Fibroblast of skin of right quadriceps (primary cell): Measurements from ENCODE around the gene PASD1.
"Not testable (repeated sequence)": the region's sequence is repeated elsewhere in the genome, so short reads cannot be mapped to it uniquely, and the experiment has no call there.

ENCODE experiments used
- DNase-seq: peaks from one replicate; pipeline ENCODE4 v3.0.0-alpha.2; 2013

The PASD1 gene

DNA sequence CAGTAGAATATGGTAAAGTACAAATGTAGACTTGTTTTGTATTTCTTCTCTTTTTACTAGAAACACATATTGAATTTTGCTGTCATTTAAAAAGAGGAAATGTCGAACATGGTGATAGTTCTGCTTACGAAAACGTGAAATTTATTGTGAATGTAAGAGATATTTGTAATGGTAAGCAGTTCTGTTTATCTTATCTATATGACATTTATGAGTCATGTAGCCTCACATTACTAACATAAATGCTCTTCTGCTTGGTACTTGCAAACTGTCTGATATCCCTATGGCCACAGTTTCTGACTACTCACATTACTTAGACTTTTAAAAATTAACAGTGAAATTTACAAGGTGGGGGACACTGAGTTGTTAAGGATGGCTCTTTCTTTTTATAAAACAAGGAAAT is 57.9 kb downstream of the PASD1 start:
- no peak for DNase-seq

DNA sequence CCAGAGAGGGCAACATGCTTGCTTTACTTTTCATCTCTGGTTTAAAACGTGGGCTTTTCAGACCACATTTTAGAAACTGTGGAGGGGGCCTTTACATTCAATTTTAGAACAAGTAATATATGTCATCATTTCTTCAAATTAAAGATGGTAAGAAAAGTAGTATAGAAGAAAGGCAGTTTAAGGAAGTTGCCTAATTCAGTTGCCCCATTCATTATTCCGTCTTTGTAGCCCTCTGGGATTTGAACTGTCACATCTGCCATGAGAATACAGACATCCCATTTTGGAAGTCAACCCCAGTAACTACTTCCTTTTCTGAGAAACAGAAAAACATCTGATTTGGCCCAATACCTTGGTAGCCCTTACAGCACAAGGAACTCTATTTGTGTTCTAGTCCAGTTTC is 61.2 kb downstream of the PASD1 start:
- DNase-seq: no peak

DNA sequence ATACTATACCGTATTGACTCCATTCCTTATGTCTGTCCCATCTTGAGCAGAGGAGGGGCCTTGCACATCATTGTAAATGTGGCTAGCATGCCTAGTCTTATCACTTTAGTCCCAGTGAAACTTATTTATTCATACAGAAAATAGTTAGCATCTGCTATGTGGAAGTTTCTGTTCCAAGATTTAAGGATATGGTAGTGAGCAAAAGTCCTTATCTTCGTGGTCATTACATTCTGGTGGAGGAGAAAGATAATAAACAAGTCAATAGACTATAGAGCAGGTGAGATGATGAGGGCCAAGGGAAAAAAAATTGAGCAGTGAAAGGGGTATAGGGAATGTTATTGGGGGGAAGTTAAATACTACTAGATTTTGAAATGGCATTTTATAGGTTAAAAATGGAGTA is 68.3 kb downstream of the PASD1 start:
- no peak for DNase-seq

DNA sequence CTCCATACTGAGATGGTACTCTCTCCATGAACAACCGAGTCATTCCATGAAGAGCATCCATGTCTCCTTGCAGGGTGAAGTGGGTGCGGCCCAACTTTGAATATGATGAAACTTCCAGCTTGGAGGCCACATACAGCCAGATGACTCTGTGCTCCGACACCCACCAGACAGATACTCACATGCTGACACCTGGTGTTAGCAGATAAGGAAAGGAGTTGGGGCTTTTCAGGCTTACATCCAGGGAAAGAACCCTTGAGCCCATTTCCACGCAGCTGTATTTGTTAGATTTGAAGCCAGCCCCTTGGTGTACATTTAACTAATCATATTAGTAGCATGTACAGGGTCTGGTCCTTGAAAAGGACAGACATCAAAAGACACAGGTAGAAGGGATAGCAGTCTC is 69.7 kb downstream of the PASD1 start:
- DNase-seq: no peak

DNA sequence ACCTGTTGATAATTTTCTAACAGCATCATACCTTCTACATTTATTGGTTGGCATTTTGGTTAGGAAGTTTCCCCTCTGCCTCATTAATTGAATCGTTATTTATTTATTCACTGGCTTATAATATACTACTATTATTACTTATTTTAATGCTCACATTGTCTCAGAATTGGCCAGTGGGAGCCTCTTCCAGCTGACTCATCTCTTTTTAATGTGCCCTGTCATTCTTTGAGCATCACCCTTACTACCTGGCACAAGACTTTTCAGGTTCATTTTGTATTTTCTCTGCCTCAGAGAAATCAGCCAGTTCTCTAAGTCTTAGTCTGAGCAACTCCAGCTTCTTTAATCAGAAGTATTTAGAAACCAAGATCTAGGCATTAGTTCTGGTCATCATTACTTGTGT is 71.5 kb downstream of the PASD1 start:
- DNase-seq: no peak

DNA sequence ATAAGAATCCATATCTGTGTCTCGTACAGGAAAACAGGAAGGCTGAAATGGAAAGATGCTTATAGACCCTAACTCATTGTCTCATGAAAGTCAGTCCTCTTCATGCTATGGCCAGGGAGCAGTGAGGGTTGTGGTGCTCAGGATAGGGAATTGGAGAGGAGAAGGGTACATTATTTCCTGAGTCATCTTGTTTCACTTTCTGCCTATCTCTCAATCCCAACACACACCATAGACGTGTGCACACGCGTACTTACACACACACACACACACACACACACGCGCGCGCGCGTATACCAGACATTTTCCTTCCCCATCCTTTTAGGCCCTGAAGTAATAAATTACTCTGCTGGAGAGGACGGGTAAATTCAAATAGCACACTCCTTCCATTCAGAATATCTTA is 78.1 kb downstream of the PASD1 start:
- DNase-seq: no peak

DNA sequence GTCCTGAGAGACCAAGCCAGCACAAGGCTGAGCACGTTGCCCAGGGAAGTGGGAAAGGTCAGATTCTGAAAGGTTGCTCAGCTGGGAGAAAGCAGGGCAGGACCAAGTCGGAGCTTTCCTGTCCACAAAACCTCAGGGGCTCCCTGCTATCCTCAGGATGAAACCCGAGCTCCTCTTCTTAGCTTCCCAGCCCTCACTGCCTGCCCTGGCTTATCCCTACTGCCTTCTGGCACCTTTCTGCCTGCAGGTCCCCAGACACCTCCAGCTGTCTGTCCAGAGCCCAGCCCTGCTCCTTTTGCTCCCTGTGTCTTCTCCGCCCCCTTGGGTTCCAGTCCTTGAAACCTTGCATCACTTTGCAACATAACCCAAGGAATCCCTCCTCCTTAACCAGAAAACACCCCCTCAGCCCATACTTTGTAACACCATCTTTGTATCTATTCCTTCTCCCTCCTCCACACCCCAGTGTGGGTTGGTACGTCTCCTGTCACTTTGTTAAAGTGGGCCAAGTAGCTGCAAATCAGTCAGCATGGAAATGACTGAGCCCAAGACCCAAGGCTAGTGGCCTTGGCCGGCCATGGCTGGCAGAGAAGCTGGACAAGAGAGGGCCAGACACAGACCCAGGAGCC is 111.8 kb downstream of the PASD1 start:
- DNase-seq: no peak

DNA sequence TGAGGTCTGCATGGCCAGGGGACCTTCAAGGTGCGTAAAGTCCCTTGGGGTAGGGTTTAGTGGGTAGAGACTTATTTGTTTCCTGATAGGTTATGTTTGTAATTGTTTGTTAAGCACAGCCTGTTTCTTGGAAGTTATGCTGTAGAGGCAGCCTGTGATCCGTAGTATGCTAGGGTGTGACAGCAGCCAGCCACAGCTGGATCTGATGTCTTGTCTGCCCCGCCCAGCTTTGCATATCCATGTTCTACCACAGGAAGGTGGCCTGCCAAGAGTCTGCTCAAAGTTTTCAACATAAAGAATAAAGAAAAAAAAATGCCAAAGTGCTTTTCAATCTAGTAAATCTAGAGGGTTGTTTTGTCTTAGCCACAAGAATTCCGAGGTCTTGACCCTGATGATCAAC is 112.7 kb downstream of the PASD1 start:
- no peak for DNase-seq

DNA sequence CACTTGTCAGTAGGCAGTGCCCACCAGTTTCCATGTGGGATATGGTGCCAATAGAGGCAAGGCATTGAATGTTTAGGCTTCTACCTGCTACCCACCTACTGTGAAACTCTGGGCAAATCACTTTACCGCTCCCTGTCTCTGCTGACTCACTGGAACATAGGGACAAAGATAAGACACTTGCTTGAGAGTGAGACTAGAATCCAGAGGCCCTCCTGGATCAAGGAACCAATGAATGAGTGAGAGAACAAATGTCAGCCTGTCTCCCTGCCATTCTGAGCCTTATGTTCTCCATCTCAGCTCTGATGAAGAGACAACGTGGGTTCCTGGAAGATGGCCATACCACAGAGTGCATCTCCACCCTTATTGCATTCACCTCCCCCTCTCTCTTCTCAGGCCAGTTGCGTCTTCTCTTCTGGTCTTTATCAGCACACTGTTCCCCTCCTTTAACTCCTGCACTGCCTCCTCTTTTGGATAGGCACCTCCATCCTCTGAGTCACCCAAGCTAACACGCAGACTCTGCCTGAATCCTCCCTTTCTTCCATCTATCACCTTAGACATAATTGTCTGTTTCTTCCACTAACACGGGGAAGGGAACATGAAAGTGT is 116.4 kb downstream of the PASD1 start:
- DNase-seq: no peak

DNA sequence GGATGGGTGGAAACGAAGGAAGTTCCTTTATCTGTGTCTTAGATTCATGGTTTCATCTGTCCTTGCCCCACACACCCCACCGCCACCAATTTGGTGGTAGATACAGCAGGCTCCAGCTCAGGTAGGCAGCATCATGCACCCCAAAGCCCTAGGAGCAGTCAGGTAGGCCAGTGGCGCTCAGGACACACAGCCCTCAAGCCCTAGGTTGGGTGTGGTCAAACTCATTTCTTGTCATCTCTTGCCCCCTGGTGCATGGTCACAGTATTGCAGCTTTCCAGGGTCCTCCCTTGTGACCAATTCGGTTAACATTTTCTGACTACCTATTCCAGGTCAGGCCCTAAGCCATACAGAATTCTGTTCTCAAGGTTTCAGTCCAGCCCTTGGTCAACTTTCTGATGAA is 117.3 kb downstream of the PASD1 start:
- DNase-seq: peak; percentile 2

DNA sequence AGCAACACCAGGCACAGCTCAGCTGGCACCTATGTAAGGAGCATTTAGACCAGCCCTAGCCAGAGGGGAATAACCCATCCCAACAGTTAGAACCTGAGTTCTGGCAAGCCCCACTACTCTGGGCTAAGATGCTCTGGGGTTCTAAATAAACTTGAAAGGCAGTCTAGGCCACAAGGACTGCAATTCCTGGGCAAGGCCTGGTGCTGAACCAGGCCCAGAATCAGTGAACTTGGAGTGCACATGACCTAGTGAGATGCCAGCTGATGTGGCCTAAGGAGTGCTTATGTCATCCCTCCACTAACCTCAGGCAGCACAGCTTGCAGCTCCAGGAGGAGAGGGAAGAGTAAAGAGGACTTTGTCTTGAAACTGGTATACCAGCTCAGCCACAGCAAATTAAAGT is 124.2 kb downstream of the PASD1 start:
- no peak for DNase-seq

DNA sequence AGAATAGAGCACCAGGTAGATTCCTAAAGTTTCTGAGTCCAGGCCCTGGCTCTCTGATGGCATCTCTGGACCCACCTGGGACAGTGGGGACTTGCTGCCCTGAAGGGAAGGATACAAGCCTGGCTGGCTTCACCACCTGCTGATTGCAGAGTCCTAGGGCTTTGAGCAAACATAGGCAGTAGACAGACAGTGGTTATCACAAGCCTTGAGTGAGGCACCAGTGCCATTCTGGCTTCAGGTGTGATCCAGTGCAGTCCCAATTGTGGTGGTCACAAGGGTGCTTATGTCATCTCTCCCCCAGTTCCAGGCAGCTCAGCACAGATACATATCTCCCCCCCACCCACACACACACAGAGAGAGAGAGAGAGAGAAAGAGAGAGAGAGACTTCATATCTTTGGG is 125.2 kb downstream of the PASD1 start:
- no peak for DNase-seq

DNA sequence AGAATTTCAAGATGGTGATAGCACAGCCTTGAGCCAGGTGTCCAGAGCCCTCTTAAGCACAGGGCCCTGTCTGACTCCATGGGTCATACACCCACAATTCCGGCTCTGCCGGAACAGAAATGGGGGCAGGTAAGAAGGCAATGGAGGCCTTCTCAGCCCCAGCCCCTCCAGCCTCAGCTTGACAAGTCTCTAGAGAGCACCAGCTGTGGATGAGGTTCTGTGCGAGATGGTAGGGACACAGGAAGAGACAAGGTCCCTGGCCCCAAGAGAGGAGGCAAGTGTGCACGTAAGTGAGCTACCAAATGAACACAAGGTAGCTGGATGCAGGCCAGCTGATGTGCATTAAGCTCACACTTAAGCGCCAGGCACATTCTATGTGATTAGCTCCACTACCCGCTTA is 129.3 kb downstream of the PASD1 start:
- DNase-seq: no peak

DNA sequence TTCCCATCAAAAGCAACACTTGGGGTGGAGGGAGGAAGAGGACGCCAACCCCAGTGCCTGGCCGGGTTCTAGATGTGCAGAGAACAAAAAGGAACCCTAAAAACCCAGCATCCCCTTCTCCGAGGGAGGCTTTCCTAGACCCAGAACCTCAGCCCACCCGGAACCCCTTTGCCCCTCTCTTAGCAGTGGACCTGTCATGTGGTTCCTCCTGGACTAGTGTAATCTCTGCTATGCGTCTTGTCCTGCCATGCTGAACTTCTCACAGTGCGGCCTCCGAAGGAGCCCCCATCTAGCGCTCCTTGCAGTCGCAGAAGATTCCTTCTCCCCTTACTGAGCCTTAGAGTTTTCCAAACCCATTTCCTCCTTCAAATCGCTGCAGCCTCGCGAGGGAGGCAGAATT is 130.6 kb downstream of the PASD1 start:
- no peak for DNase-seq

DNA sequence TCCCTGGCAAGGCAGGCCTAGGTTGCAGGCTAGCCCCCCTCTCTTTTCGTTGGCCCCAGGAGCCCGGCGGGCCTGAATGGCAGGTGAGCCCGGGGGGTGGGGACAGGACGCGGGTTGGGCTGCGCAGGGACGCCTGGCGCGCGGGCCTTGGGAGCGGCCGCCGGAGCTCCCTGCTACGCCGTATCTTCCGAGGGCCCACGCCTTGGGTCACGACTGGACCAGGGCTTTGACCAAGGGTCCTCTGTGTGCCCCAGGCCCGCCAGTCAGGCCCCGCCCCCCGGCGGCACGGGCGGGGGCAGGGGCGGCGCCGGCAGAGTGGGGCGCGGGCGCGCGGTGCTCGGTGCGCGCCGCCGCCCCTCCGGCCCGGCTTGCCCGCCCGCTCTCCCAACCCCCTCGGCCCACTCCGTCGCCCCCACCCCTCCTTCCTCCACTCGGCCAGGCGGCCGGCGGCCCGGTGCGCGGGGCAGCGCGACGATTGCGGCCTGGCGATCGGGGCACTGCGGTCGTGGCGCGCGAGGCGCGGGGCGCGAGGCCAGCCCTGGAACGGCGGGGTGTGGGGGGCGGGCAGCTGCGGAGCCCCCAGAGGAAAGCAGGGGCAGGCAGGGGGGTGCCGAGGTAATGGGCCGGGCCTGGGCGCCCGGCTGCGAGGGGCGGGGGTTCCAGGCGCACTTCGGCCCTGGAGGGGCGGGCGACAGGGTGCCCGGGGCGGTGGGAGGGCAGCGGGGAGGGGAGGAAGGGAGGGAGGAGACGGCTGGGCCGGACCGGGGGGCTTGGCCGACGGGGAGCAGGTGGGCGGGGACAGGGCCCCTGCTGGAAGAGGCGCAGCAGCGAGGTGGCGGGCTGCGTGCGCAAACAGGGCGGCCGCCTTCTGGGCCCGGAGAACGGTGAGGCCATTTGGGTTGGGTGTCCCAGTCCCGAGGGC is 131.4 kb downstream of the PASD1 start, which contains the start of gene PRRG3:
Gene PRRG3, plus strand, starts transcription at position 798 of the 922 bp plus-strand sequence. CDS start 3,357 bp downstream, outside the sequence.
- DNase-seq: no peak

DNA sequence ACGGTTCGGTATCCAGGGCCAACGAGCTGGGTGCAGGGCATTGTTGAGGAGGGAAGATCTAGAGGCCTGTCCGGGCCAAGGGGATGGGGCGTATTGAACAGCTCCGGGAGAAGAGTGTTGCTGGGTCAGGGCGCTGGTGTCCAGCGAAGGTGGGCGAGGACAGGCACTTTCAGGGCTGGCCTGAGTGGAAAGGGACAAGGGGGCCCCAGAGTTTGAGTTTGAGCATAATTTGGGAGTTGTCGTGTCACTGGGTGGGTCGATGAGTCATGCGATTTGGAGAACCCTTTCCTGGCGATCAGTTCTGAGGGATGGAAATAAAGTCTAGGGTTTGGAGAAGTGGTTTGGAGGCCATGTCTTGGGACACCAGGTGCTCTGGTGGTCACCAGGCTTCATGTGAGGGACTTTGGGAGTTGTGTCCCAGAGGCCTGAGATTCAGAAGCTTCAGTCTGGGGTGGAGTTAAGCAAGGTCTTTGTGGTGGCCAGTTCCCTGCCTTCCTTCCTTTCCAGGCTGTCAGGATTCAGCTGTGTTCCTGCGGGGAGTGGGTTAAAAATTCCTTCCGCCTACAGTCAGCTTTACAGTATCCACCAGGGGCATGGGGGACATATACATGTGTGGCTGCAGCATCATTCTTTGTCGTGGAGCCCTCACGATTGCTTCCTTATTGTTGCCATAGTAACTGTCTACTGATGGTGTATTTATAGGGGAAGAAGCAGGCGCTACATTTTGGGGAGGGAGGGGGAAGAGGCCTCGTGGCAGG is 132.3 kb downstream of the PASD1 start:
- DNase-seq: no peak

DNA sequence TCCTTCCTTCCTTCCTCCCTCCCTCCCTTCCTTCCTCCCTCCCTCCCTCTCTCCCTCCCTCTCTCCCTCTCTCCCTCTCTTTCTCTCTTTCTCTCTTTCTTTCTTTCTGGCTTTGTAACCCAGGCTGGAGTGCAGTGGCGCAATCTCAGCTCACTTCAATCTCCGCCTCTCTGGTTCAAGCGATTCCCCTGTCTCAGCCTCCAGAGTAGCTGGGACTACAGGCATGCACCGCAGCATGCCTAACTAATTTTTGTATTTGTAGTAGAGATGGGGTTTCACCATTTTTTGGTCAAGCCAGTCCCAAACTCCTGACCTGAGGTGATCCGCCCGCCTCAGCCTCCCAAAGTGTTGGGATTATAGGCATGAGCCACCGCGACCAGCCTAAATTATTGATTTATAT is 133.6 kb downstream of the PASD1 start:
- not testable (repeated sequence) for DNase-seq

DNA sequence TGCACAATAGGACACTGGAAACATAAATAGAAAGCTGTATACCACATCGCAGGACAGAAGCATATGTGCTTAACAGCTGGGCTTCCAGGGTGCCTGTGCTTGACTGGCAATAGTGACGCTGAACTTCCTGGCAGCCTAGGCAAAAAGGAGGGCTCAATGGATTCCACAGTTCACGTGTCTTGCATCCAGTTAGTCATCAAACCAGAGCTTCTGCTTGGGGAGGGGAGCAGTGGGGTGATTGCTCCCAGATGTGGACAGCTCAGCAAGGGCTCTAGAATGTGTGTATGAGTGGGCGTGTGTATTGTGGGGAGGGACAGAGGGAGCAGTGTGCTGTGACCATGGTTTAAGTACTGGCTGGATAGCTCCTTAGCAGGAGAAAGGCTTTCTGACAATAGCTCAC is 134.0 kb downstream of the PASD1 start:
- peak; percentile 91 for DNase-seq

DNA sequence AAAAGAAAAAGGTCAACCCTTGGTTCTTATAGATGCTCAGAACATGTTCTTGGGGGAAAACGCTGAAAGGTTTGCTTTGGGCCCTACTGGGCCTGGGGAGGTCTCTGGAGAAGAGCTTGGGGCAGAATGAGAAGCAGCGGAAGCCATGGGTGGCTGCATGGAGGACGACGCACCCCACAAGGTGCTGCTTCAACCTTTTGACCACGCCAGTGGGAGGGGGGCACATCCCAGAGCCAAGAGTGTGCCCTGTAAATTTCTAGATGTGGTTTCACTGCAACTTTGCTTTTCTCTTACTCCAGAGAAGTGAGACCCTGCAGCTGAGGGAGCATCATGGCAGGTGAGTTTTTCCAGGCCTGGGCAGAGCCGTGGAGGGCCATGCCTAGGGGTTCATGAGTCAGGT is 135.0 kb downstream of the PASD1 start:
- DNase-seq: no peak

DNA sequence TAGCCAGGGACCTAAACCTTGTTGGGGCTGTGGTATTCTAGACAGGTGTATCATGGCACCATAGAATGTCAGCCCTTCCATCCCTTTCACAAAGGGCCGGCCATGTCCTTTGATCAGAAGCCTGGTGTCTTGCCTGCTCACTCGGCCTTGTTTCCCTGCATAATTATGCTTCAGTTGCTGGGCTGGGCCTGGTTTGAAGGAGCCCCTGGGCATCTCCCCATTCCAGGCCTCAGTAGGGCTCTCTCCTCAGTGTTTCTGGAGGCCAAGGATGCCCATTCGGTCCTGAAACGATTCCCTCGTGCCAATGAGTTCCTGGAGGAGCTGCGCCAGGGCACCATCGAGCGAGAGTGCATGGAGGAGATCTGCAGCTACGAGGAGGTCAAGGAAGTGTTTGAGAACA is 136.3 kb downstream of the PASD1 start:
- no peak for DNase-seq

DNA sequence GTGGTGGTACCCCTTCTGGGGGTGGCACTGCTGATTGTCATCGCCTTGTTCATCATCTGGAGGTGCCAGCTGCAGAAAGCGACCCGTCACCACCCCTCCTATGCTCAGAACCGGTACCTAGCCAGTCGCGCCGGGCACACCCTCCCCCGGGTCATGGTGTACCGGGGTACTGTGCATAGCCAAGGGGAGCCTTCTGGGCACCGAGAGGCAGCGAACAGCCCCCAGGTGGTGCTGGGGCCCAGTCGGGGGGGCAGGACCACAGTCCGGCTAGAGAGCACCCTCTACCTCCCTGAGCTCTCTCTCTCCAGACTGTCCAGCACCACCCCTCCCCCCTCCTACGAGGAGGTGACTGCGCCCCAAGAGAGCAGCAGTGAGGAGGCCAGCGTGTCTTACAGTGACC is 137.1 kb downstream of the PASD1 start:
- no peak for DNase-seq

DNA sequence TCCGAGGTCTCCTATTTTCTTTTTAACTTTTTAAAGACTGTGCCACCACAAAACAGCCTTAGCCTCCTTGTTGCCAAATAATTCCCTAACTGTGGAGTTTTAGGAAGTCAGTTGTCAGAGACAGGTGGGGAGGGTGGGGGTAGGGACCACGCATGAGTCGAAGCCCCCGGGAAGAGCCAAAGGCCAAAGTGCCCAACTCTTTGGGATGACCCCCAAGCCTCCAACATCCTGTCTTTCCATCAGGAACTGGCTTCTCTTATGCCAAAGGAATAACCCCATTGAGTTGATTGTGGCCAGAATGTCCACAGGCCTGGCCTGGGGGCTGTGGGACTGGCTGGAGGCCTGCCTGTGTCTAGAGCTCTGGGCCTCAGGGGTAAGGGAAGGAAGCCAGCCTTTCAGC is 137.6 kb downstream of the PASD1 start:
- DNase-seq: no peak

DNA sequence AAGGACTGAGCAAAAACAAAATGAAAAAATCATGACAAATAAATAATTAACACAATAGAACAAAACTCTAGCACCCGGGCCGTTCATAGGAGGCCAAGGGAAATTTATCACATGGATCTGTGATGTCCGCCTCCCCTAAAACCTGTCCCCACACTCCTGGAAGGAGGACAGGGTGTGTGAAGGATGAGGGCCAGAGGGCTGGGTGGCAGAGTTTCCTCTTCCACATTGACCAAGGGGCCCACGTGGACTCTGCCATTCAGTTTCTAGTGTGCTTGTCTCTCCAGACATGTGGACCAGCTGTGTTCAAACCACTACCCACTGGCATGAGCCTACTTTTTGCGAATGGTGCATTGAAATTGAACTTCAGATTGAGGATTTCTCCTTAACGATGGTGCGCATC is 138.1 kb downstream of the PASD1 start:
- no peak for DNase-seq
